WTC11 (cell line): ENCODE measurements around the gene KHSRP.

Experiments used
- CTCF ChIP-seq: fragments of 200-600 bp; IDR thresholded peaks from 2 replicates; pipeline ENCODE4 v1.8.0; 2022; ENCODE audit warnings: antibody characterized with exemption
- GABPB1 ChIP-seq: sonication (generic); formaldehyde crosslinking; IDR thresholded peaks from 2 replicates; pipeline ENCODE4 v1.8.1; 2023; ENCODE audit warnings: mild to moderate bottlenecking, missing genetic modification reagents
- HMGXB4 ChIP-seq: sonication (generic); formaldehyde crosslinking; IDR thresholded peaks from 2 replicates; pipeline ENCODE4 v1.8.1; 2023; ENCODE audit warnings: mild to moderate bottlenecking, moderate library complexity, missing genetic modification reagents

GRCh38 chr19:6452223-6452614, 27.6 kb upstream of the KHSRP start:
- no peak for TF ChIP-seq CTCF
- TF ChIP-seq HMGXB4 (CRISPR knock-in tag), result no peak
- no peak for TF ChIP-seq GABPB1 (CRISPR knock-in tag)
